Vagina (tissue), 2 donors: Measurements from ENCODE around the gene REV3L. TPM values are rescaled to one million over a fixed set of nuclear protein-coding genes. Genes with fewer than 3 reads are reported as not detected.

Experiments
- DNase-seq, 2 donors: peaks; one replicate each; pipeline ENCODE4 v3.0.0-alpha.2; 2017; ENCODE audit errors: extremely low spot score in 2 of 2
- H3K27ac ChIP-seq: fragments of 200-600 bp; sonication (generic); one replicate; pipeline ENCODE4 v1.5.1; 2019
- H3K27me3 ChIP-seq: fragments of 200-600 bp; sonication (generic); one replicate; pipeline ENCODE4 v1.5.1; 2019
- H3K36me3 ChIP-seq, 2 donors: fragments of 200-600 bp; sonication (generic); one replicate each; pipeline ENCODE4 v1.5.1; 2017 to 2019
- H3K4me1 ChIP-seq: fragments of 200-600 bp; sonication (generic); one replicate; pipeline ENCODE4 v1.5.1; 2019
- H3K4me3 ChIP-seq, 2 donors: fragments of 200-600 bp; sonication (generic); 1 replicate in 1 of 2; 2 replicates in 1 of 2; pipeline ENCODE4 v1.5.1; 2016 to 2019
- H3K9me3 ChIP-seq: fragments of 200-600 bp; sonication (generic); one replicate; pipeline ENCODE4 v1.5.1; 2019
- CTCF ChIP-seq, 3 experiments: fragments of 450-650 bp in 2 of 3; fragments of 200-600 bp in 1 of 3; sonication (generic) in 1 of 3; IDR thresholded peaks; one replicate each; pipeline ENCODE4 v1.5.1; 2017 to 2019; ENCODE audit warnings: antibody characterized with exemption in 3 of 3, mild to moderate bottlenecking in 2 of 3, moderate library complexity in 2 of 3
- POLR2A ChIP-seq, 2 donors: fragments of 450-650 bp; IDR thresholded peaks; one replicate each; pipeline ENCODE4 v1.6.1; 2017; ENCODE audit warnings: antibody characterized with exemption in 2 of 2, mild to moderate bottlenecking in 2 of 2, moderate library complexity in 2 of 2
- POLR2AphosphoS5 ChIP-seq, 2 donors: sonication (generic); formaldehyde crosslinking; IDR thresholded peaks; one replicate each; pipeline ENCODE4 v1.9.0; 2017; ENCODE audit warnings: antibody characterized with exemption in 2 of 2, mild to moderate bottlenecking in 2 of 2, low read depth in 1 of 2; ENCODE audit not compliant: insufficient read depth in 1 of 2
- intact Hi-C: fragments of 100-400 bp; cut with DNase I; formaldehyde crosslinking; loops from one replicate; pipeline ENCODE4 v1.15.1; 2023
- total RNA-seq: library from RNA; depleted of rRNA; stranded (reverse); fragments of >200 nt; gene quantifications from one replicate; pipeline ENCODE4 v1.2.3, GENCODE V29; 2016

REV3L gene
- total RNA-seq, 1 donor from 2014 or later = 33.9 TPM

GRCh38 chr6:111485342-111485741, 2.3 kb upstream of the REV3L start:
- no peak for DNase-seq
- no peaks in the 10 kb centered on the region for H3K9me3 ChIP-seq
- peak overlapping the region; percentile 99 for H3K27ac ChIP-seq
- intact Hi-C loops = loop anchor here (10.0 kb wide), 1 partner anchor 79 kb away; no protein-coding TSS in a partner anchor
- TF ChIP-seq POLR2A (IDR thresholded peaks at IDR 0.05) (no peak), CTCF (IDR thresholded peaks at IDR 0.05) (no peak), POLR2AphosphoS5 (IDR thresholded peaks at IDR 0.05; ENCODE audit: insufficient read depth in 1 of 2, low read depth in 1 of 2) (no peak)
- H3K4me1 ChIP-seq = peaks cover 17% of the 10 kb centered on the region
- no peaks in the 10 kb centered on the region for H3K36me3 ChIP-seq
- H3K4me3 ChIP-seq = no peak overlapping the region
- H3K27me3 ChIP-seq = no peaks in the 10 kb centered on the region

GRCh38 chr6:111484633-111484930, 1.6 kb upstream of the REV3L start:
- H3K27ac ChIP-seq = peak overlapping the region; percentile 99
- peak overlapping the region; percentile 84 to 89 for H3K4me3 ChIP-seq
- no peaks in the 10 kb centered on the region for H3K36me3 ChIP-seq
- no peaks in the 10 kb centered on the region for H3K9me3 ChIP-seq
- DNase-seq = no peak
- intact Hi-C loops = loop anchor here (5.0 to 10.0 kb wide), 2 partner anchors 80 to 553 kb away; no protein-coding TSS in a partner anchor
- peaks cover 22% of the 10 kb centered on the region for H3K4me1 ChIP-seq
- no peaks in the 10 kb centered on the region for H3K27me3 ChIP-seq
- TF ChIP-seq CTCF (IDR thresholded peaks at IDR 0.05) (no peak), POLR2A (IDR thresholded peaks at IDR 0.05) (no peak), POLR2AphosphoS5 (IDR thresholded peaks at IDR 0.05; ENCODE audit: insufficient read depth in 1 of 2, low read depth in 1 of 2) (no peak)

- TF ChIP-seq POLR2AphosphoS5 (IDR thresholded peaks at IDR 0.05; ENCODE audit: insufficient read depth in 1 of 2, low read depth in 1 of 2) (peak; percentile 85 to 94), CTCF (IDR thresholded peaks at IDR 0.05) (peak in 1 of 3 experiments; percentile 17), POLR2A (IDR thresholded peaks at IDR 0.05) (peak in 1 of 2 donors; percentile 76)
These were observed 966 bp upstream of the REV3L start for GRCh38 chr6:111483736-111484632.

GRCh38 chr6:111482188-111482958, 645 bp downstream of the REV3L start:
- Histone ChIP-seq H3K4me3 (peak overlapping the region; percentile 84 to 89), H3K9me3 (no peaks in the 10 kb centered on the region), H3K27ac (peak overlapping the region; percentile 99), H3K4me1 (peaks cover 39% of the 10 kb centered on the region), H3K27me3 (no peaks in the 10 kb centered on the region), H3K36me3 (no peaks in the 10 kb centered on the region)
- TF ChIP-seq CTCF (IDR thresholded peaks at IDR 0.05) (no peak), POLR2A (IDR thresholded peaks at IDR 0.05) (peak in 1 of 2 donors; percentile 21), POLR2AphosphoS5 (IDR thresholded peaks at IDR 0.05; ENCODE audit: insufficient read depth in 1 of 2, low read depth in 1 of 2) (no peak)
- intact Hi-C loops = loop anchor here (2.0 to 10.0 kb wide), 3 partner anchors 82 to 555 kb away; partner anchors contain the start of gene TRAF3IP2
- DNase-seq = no peak

More at GRCh38 chr6:111483736-111484632, 966 bp upstream of the REV3L start:
- peak in 1 of 2 donors; percentile 99 for DNase-seq
- Histone ChIP-seq H3K4me3 (peak overlapping the region; percentile 84 to 89), H3K27me3 (no peaks in the 10 kb centered on the region), H3K36me3 (no peaks in the 10 kb centered on the region), H3K4me1 (peaks cover 26% of the 10 kb centered on the region), H3K27ac (peak overlapping the region; percentile 99), H3K9me3 (no peaks in the 10 kb centered on the region)
- intact Hi-C loops = loop anchor here (2.0 to 10.0 kb wide), 3 partner anchors 81 to 553 kb away; partner anchors contain the start of gene TRAF3IP2
